ENCODE data around the gene AP2B1. TPM values are rescaled to one million over a fixed set of nuclear protein-coding genes. Genes with fewer than 3 reads are reported as not detected.

The AP2B1 gene
- total RNA-seq, 3 donors from 2014 or later, result 127 to 177 (median 153) TPM

- DNase-seq, result no peak
- no peaks in the 10 kb centered on the region for H3K4me1 ChIP-seq (ENCODE audit: low read depth)
- intact Hi-C loops (cut with DNase I, micrococcal nuclease), result no loop called here
- H3K9me3 ChIP-seq, result no peaks in the 10 kb centered on the region
- peaks cover 6% of the 10 kb centered on the region for H3K36me3 ChIP-seq (ENCODE audit: low read depth)
- H3K4me3 ChIP-seq, result no peak overlapping the region
- no peak for TF ChIP-seq CTCF (IDR thresholded peaks at IDR 0.05)
- ATAC-seq, result no peak
Measured at GRCh38 chr17:35692512-35693210, 105.5 kb downstream of the AP2B1 start.

DNA sequence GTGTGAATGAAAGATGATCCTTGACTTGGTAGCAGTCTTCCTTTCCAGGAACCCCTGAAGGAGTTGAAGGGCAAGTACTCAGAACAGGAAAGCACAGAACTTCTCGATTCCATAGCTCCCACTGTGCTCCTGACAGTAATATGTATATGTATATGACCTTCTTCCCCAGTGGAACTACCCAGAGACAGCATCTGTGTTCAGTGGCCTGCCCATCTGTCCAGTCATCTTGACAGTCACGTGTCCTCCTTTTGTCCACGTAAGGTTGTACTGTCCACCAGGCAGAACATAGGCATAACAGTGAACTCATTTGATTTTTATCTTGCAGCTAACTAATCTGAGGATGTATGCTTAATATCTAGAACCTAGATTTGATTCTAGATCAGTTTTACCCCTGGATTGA, 106.5 kb downstream of the AP2B1 start:
- no peaks in the 10 kb centered on the region for H3K9me3 ChIP-seq
- no peak for TF ChIP-seq CTCF (IDR thresholded peaks at IDR 0.05)
- H3K4me3 ChIP-seq, result no peak overlapping the region
- intact Hi-C loops (cut with DNase I, micrococcal nuclease), result no loop called here
- no peaks in the 10 kb centered on the region for H3K4me1 ChIP-seq (ENCODE audit: low read depth)
- ATAC-seq, result no peak
- peaks cover 6% of the 10 kb centered on the region for H3K36me3 ChIP-seq (ENCODE audit: low read depth)
- DNase-seq, result no peak

DNA sequence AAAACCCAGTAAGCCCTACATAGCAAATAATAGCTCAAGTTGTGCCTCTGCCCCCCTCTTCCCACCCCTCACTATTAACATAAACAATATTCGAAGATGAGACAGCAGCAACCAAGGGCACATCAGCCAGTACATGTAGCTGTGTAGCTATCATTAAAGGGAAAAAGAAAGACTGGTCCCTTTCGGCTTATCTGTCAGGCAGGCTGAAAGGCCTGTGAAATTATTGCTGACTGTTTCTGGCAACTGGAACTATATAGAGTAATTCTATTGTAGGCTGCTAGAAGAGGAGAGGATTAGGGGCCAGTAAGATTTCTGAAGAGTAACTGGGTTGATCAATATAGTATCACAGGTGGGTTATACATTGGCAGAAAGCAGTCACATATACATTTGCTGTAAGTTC, 107.8 kb downstream of the AP2B1 start:
- DNase-seq, result no peak
- intact Hi-C loops (cut with DNase I, micrococcal nuclease), result no loop called here
- TF ChIP-seq CTCF (IDR thresholded peaks at IDR 0.05), result no peak
- no peak for ATAC-seq
- peaks cover 6% of the 10 kb centered on the region for H3K36me3 ChIP-seq (ENCODE audit: low read depth)
- no peak overlapping the region for H3K4me3 ChIP-seq
- no peaks in the 10 kb centered on the region for H3K9me3 ChIP-seq
- H3K4me1 ChIP-seq (ENCODE audit: low read depth), result no peaks in the 10 kb centered on the region

DNA sequence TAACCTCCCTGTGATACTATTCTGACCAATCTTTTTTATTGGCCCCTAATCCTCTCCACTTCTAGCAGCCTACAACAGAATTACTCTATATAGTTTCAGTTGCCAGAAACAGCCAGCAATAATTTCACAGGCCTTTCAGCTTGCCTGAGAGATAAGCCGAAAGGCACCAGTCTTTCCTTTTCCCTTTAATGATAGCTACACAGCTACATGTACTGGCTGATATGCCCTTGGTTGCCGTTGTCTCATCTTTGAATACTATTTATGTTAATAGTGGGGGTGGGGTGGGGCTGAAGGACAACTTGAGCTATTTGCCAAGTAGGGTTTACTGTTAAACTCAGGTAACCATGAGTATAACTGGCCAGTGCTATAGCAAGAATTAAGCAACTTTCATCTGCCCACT, 108.5 kb downstream of the AP2B1 start:
- ATAC-seq (no peak), DNase-seq (no peak)
- H3K9me3 ChIP-seq, result no peaks in the 10 kb centered on the region
- peaks cover 6% of the 10 kb centered on the region for H3K36me3 ChIP-seq (ENCODE audit: low read depth)
- no peak for TF ChIP-seq CTCF (IDR thresholded peaks at IDR 0.05)
- intact Hi-C loops (cut with DNase I, micrococcal nuclease), result no loop called here
- no peak overlapping the region for H3K4me3 ChIP-seq
- H3K4me1 ChIP-seq (ENCODE audit: low read depth), result no peaks in the 10 kb centered on the region

GRCh38 chr17:35698800-35699199, 111.7 kb downstream of the AP2B1 start:
- no peaks in the 10 kb centered on the region for H3K4me1 ChIP-seq (ENCODE audit: low read depth)

More at GRCh38 chr17:35698800-35699199, 111.7 kb downstream of the AP2B1 start:
- intact Hi-C loops (cut with DNase I, micrococcal nuclease), result no loop called here
- peaks cover 6% of the 10 kb centered on the region for H3K36me3 ChIP-seq (ENCODE audit: low read depth)
- H3K4me3 ChIP-seq, result no peak overlapping the region
- ATAC-seq (no peak), DNase-seq (no peak)
- no peaks in the 10 kb centered on the region for H3K9me3 ChIP-seq
- TF ChIP-seq CTCF (IDR thresholded peaks at IDR 0.05), result no peak

Measured in mucosa of descending colon (tissue), 3 donors.